Naive thymus-derived CD4-positive, alpha-beta T cell (primary cell): Measurements from ENCODE around the gene CCDC40. TPM values are rescaled to one million over a fixed set of nuclear protein-coding genes. Genes with fewer than 3 reads are reported as not detected.

ENCODE experiments used
- ATAC-seq: fragments of 150-1000 bp; cut with Tn5 transposase; 2 replicates; pipeline ENCODE4 v1.10.0; 2021; ENCODE audit warnings: mild to moderate bottlenecking, moderate library complexity
- CTCF ChIA-PET: fragments of 350-600 bp; sonication (Branson Sonifier 250); formaldehyde crosslinking; loops from one replicate; lab custom pipeline; 2021; ENCODE audit warnings: antibody characterized with exemption; lab: Charles Lee
- POLR2A ChIA-PET: fragments of 350-600 bp; sonication (Branson Sonifier 250); formaldehyde crosslinking; loops from one replicate; lab custom pipeline; 2021; ENCODE audit warnings: antibody characterized with exemption, inconsistent platforms; lab: Charles Lee
- DNase-seq, 9 donors: peaks; one replicate each; pipeline versions ENCODE4 v3.0.0 to v3.0.0-alpha.2; 2020 to 2022; ENCODE audit warnings: mixed read lengths in 1 of 9
- H3K27ac ChIP-seq: one replicate; pipeline ENCODE4 v1.7.0; 2013; ENCODE audit warnings: mild to moderate bottlenecking, low read depth, low read length, moderate library complexity
- H3K27me3 ChIP-seq, 2 donors: one replicate each; pipeline ENCODE4 v1.7.0; 2013; ENCODE audit warnings: low read length in 2 of 2, mild to moderate bottlenecking in 2 of 2, moderate library complexity in 2 of 2; ENCODE audit not compliant: control insufficient read depth in 2 of 2, insufficient read depth in 2 of 2
- H3K36me3 ChIP-seq, 3 experiments: 1 replicate in 2 of 3; 2 replicates in 1 of 3; pipeline ENCODE4 v1.7.0; 2013; ENCODE audit warnings: low read length in 3 of 3, mild to moderate bottlenecking in 3 of 3, moderate library complexity in 1 of 3; ENCODE audit not compliant: insufficient read depth in 3 of 3, control insufficient read depth in 2 of 3
- H3K4me1 ChIP-seq, 2 donors: one replicate each; pipeline ENCODE4 v1.7.0; 2013; ENCODE audit warnings: low read length in 2 of 2, mild to moderate bottlenecking in 2 of 2, moderate library complexity in 1 of 2; ENCODE audit not compliant: control insufficient read depth in 2 of 2, insufficient read depth in 2 of 2
- H3K4me3 ChIP-seq: 2 replicates; pipeline ENCODE4 v1.7.0; 2013; ENCODE audit warnings: mild to moderate bottlenecking, low read length
- H3K9me3 ChIP-seq, 3 experiments: 1 replicate in 2 of 3; 2 replicates in 1 of 3; pipeline ENCODE4 v1.7.0; 2013; ENCODE audit warnings: low read length in 3 of 3; ENCODE audit not compliant: control insufficient read depth in 2 of 3
- H3K27ac Mint-ChIP-seq, 9 donors: one replicate each; pipeline ENCODE4 v1.8.0; 2020 to 2022; ENCODE audit warnings: mixed read lengths in 9 of 9, mild to moderate bottlenecking in 8 of 9, moderate library complexity in 5 of 9, inconsistent platforms in 2 of 9
- H3K27me3 Mint-ChIP-seq, 5 donors: one replicate each; pipeline ENCODE4 v1.8.0; 2021 to 2022; ENCODE audit warnings: mixed read lengths in 5 of 5, mild to moderate bottlenecking in 1 of 5
- H3K36me3 Mint-ChIP-seq, 5 donors: one replicate each; pipeline ENCODE4 v1.8.0; 2020 to 2022; ENCODE audit warnings: mixed read lengths in 5 of 5, mild to moderate bottlenecking in 3 of 5, inconsistent platforms in 1 of 5
- H3K4me1 Mint-ChIP-seq, 7 donors: one replicate each; pipeline ENCODE4 v1.8.0; 2020 to 2022; ENCODE audit warnings: mixed read lengths in 7 of 7, mild to moderate bottlenecking in 3 of 7, inconsistent platforms in 1 of 7
- H3K4me3 Mint-ChIP-seq, 10 donors: one replicate each; pipeline ENCODE4 v1.8.0; 2020 to 2022; ENCODE audit warnings: mild to moderate bottlenecking in 10 of 10, mixed read lengths in 10 of 10, moderate library complexity in 6 of 10, inconsistent platforms in 2 of 10
- H3K9me3 Mint-ChIP-seq, 11 donors: one replicate each; pipeline ENCODE4 v1.8.0; 2020 to 2022; ENCODE audit warnings: mixed read lengths in 11 of 11, mild to moderate bottlenecking in 4 of 11, inconsistent platforms in 1 of 11, moderate library complexity in 1 of 11
- intact Hi-C, 2 donors: fragments of 100-400 bp; cut with micrococcal nuclease; formaldehyde crosslinking; loops; one replicate each; pipeline ENCODE4 v1.15.1; 2023
- polyA plus RNA-seq, 2 donors: library from polyadenylated mRNA; unstranded; fragments of 300-500 nt; fragmentation: Illumina TruSeq; gene quantifications; one replicate each; pipeline ENCODE4 v1.2.3, GENCODE V29; 2021
- total RNA-seq, 6 experiments: library from RNA in 5 of 6; stranded (reverse) in 5 of 6; gene quantifications; 1 replicate in 5 of 6; 2 replicates in 1 of 6; pipeline ENCODE4 v1.2.3 and lab custom pipeline; 2021 to 2026

CCDC40 gene
- total and polyA plus RNA-seq, 7 experiments from 2014 or later = 0.43 to 3.0 (median 0.79) TPM; not detected in 2

DNA sequence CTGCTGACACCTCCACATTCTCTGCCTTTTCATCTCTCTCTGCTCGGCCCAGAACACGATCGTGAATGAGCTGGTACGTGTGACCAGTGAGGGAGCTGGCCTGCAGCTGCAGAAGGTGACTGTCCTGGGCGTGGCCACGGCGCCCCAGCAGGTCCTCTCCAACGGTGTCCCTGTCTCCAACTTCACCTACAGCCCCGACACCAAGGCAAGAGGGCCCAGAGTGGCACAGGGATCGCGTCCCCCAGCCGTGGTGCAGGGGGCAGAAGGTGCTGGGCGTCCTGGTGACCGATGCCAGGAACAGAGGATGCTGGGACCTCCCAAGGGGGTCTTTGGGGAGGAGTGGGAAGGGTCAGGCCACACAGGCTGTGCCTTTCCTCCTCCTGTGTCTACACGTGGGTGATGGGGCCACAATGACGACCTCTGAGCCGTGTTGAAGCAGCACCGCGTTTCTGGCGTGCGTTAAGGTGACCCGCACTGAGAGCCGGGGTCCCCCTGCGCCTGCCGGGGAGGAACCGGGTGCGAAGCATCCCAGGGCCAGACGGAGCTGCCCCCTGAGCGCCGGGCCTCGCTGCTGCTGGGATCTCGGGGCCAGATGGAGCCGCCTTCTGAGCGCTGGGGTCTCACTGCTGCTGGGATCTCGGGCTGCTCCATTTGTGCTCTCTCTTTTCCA, 82.3 kb downstream of the CCDC40 start:
- Histone ChIP-seq H3K4me1 (no peaks in the 10 kb centered on the region), H3K27me3 (no peaks in the 10 kb centered on the region), H3K4me3 (no peak overlapping the region), H3K36me3 (no peaks in the 10 kb centered on the region), H3K9me3 (no peaks in the 10 kb centered on the region), H3K27ac (no peak overlapping the region)
- no peaks in the 10 kb centered on the region for H3K27me3 Mint-ChIP-seq
- H3K36me3 Mint-ChIP-seq = peaks cover 0 to 13% (median 4%) of the 10 kb centered on the region in 5 donors
- CTCF ChIA-PET = no interaction called here
- H3K9me3 Mint-ChIP-seq = peaks cover 0 to 12% (median 3%) of the 10 kb centered on the region in 11 donors
- no peak for DNase-seq
- POLR2A ChIA-PET = no interaction called here
- H3K27ac Mint-ChIP-seq = no peak overlapping the region
- H3K4me3 Mint-ChIP-seq = no peak overlapping the region
- no peak for ATAC-seq
- intact Hi-C loops = no loop called here
- peaks cover 0 to 2% (median 0%) of the 10 kb centered on the region in 7 donors for H3K4me1 Mint-ChIP-seq

DNA sequence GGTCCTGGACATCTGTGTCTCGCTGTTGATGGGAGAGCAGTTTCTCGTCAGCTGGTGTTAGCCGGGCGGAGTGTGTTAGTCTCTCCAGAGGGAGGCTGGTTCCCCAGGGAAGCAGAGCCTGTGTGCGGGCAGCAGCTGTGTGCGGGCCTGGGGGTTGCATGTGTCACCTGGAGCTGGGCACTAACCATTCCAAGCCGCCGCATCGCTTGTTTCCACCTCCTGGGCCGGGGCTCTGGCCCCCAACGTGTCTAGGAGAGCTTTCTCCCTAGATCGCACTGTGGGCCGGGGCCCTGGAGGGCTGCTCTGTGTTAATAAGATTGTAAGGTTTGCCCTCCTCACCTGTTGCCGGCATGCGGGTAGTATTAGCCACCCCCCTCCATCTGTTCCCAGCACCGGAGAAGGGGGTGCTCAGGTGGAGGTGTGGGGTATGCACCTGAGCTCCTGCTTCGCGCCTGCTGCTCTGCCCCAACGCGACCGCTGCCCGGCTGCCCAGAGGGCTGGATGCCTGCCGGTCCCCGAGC, 82.9 kb downstream of the CCDC40 start:
- Mint-ChIP-seq H3K4me1 (peaks cover 0 to 2% (median 0%) of the 10 kb centered on the region in 7 donors), H3K27ac (no peak overlapping the region), H3K4me3 (no peak overlapping the region), H3K27me3 (peaks cover 0 to 6% (median 0%) of the 10 kb centered on the region in 5 donors), H3K36me3 (peaks cover 0 to 13% (median 2%) of the 10 kb centered on the region in 5 donors), H3K9me3 (peaks cover 0 to 12% (median 3%) of the 10 kb centered on the region in 11 donors)
- intact Hi-C loops = no loop called here
- H3K36me3 ChIP-seq = no peaks in the 10 kb centered on the region
- H3K4me1 ChIP-seq = no peaks in the 10 kb centered on the region
- H3K27me3 ChIP-seq = no peaks in the 10 kb centered on the region
- H3K27ac ChIP-seq = no peak overlapping the region
- POLR2A ChIA-PET = no interaction called here
- H3K4me3 ChIP-seq = no peak overlapping the region
- CTCF ChIA-PET = no interaction called here
- H3K9me3 ChIP-seq = no peaks in the 10 kb centered on the region
- no peak for DNase-seq
- ATAC-seq = no peak

DNA sequence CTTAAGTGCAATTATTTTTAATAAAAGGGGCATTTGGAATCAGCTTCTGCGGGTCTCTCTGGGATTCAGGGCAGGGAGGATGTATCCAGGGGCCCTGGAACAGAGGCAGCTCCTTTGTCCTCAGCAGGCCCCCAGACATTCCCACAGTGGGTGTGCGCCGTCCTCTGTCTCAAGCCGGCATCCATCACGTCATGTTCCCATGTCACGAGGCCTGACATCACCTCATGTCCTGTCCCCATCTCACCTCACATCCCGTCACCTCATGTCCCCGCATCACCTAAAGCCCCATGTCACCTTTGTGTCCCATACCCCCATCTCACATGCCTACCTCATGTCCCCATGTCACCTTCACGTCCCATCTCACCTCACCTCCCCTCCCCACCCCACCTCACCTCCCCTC, 83.4 kb downstream of the CCDC40 start:
- peaks cover 0 to 1% (median 0%) of the 10 kb centered on the region in 7 donors for H3K4me1 Mint-ChIP-seq
- no peaks in the 10 kb centered on the region for H3K27me3 ChIP-seq
- DNase-seq = no peak
- H3K4me3 Mint-ChIP-seq = no peak overlapping the region
- H3K4me1 ChIP-seq = no peaks in the 10 kb centered on the region
- POLR2A ChIA-PET = no interaction called here
- H3K36me3 ChIP-seq = no peaks in the 10 kb centered on the region
- peaks cover 0 to 8% (median 0%) of the 10 kb centered on the region in 5 donors for H3K27me3 Mint-ChIP-seq
- H3K9me3 ChIP-seq = no peaks in the 10 kb centered on the region
- H3K36me3 Mint-ChIP-seq = peaks cover 0 to 9% (median 2%) of the 10 kb centered on the region in 5 donors
- ATAC-seq = no peak
- intact Hi-C loops = no loop called here
- H3K4me3 ChIP-seq = no peak overlapping the region
- peaks cover 0 to 10% (median 3%) of the 10 kb centered on the region in 11 donors for H3K9me3 Mint-ChIP-seq
- H3K27ac ChIP-seq = no peak overlapping the region
- CTCF ChIA-PET = no interaction called here
- H3K27ac Mint-ChIP-seq = no peak overlapping the region

DNA sequence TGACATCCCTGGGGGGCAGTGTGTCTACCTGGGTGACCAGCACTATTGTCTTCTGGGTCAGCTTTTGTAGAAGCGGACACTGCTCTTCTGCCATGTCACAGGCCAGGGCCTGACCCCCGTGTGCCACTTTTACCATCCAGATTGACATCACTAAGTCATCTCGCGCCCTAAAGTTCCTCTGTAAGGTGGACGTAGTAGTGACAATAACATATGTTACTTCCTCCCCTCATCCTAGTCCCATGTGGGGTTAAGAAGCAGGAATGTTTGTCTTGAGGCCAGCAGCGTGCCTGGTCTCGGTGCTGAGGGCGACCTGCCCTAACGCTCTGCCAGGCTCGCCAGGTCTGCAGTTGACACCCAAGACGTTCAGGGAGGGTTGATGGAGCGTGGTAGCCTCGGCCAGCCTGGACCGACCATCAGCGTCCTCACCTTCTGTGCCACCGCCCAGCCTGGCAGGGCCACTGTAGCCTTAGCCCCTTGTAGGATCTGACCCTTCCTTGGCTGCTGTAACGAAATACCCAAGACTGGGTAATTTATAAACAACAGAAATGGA, 85.7 kb downstream of the CCDC40 start:
- Histone ChIP-seq H3K9me3 (no peaks in the 10 kb centered on the region), H3K27ac (no peak overlapping the region), H3K4me1 (no peaks in the 10 kb centered on the region), H3K36me3 (no peaks in the 10 kb centered on the region), H3K4me3 (no peak overlapping the region), H3K27me3 (no peaks in the 10 kb centered on the region)
- ATAC-seq = no peak
- CTCF ChIA-PET = interaction anchor here (0.9 kb wide), 1 partner anchor 32 kb away, joined by 3 read pairs; no protein-coding TSS in a partner anchor
- Mint-ChIP-seq H3K27ac (no peak overlapping the region), H3K4me3 (no peak overlapping the region), H3K4me1 (no peaks in the 10 kb centered on the region), H3K27me3 (peaks cover 0 to 17% (median 7%) of the 10 kb centered on the region in 5 donors), H3K36me3 (no peaks in the 10 kb centered on the region), H3K9me3 (no peaks in the 10 kb centered on the region)
- DNase-seq = no peak
- intact Hi-C loops = no loop called here
- POLR2A ChIA-PET = no interaction called here

DNA sequence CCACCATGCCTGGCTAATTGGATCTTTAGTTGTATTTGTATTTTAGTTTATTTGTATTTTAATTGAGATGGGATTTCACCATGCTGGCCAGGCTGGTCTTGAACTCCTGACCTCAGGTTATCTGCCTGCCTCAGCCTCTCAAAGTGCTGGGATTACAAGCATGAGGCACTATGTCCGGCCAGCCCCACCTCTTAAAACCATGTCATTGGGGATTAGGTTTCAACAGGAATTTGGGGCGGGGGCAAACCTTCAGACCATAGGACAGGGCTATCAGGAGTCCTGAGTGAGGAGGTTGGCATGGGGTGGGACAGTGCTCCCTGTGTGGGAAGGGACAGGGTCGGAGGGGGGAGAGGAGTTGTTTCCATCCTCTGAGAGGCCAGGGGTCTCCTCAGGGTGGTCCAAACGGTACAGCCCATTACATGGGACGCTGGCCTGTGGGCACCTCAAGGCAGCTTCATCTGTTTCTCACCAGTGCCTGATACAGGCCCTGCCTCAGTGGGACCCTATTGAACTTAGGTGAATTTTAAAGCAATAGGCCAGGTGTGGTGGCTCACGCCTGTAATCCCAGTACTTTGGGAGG, 86.6 kb downstream of the CCDC40 start:
- Mint-ChIP-seq H3K27me3 (peaks cover 0 to 22% (median 9%) of the 10 kb centered on the region in 5 donors), H3K4me1 (no peaks in the 10 kb centered on the region), H3K27ac (no peak overlapping the region), H3K9me3 (no peaks in the 10 kb centered on the region), H3K36me3 (no peaks in the 10 kb centered on the region), H3K4me3 (no peak overlapping the region)
- Histone ChIP-seq H3K4me1 (no peaks in the 10 kb centered on the region), H3K4me3 (no peak overlapping the region), H3K27me3 (no peaks in the 10 kb centered on the region), H3K9me3 (no peaks in the 10 kb centered on the region), H3K36me3 (no peaks in the 10 kb centered on the region), H3K27ac (no peak overlapping the region)
- CTCF ChIA-PET = interaction anchor here (0.7 to 0.9 kb wide), 2 partner anchors 33 to 78 kb away, joined by 3 read pairs; no protein-coding TSS in a partner anchor
- ATAC-seq (no peak), DNase-seq (no peak)
- POLR2A ChIA-PET = no interaction called here
- intact Hi-C loops = no loop called here

DNA sequence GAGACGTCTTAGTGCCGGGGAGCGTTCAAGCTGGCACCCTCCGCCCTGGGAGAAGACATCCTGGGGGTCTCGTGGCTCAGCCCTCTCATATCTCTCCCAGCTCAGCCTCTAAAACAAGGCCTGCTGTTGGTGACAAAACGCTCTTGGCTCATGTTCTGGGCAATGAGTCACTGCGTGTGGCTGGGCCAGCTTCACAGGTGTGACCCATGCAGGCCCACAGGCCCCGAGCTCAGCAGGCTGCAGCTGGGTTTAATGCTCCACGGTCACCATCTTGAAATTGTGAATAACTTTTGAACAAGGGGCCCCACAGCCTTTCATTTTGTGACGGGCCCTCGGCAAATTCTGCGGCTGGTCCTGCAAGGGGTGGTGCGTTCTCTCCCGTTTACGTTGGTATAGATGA, 87.3 kb downstream of the CCDC40 start:
- no peak overlapping the region for H3K4me3 Mint-ChIP-seq
- Histone ChIP-seq H3K4me3 (no peak overlapping the region), H3K27me3 (no peaks in the 10 kb centered on the region), H3K9me3 (no peaks in the 10 kb centered on the region), H3K36me3 (no peaks in the 10 kb centered on the region), H3K4me1 (no peaks in the 10 kb centered on the region), H3K27ac (no peak overlapping the region)
- ChIA-PET POLR2A (no interaction called here), CTCF (no interaction called here)
- DNase-seq (no peak), ATAC-seq (no peak)
- H3K36me3 Mint-ChIP-seq = no peaks in the 10 kb centered on the region
- no peaks in the 10 kb centered on the region for H3K4me1 Mint-ChIP-seq
- H3K27me3 Mint-ChIP-seq = peaks cover 5 to 30% (median 16%) of the 10 kb centered on the region in 5 donors
- intact Hi-C loops = no loop called here
- H3K27ac Mint-ChIP-seq = no peak overlapping the region
- H3K9me3 Mint-ChIP-seq = no peaks in the 10 kb centered on the region
